ENCODE measurements around the gene MAP4K2. TPM values are rescaled to one million over a fixed set of nuclear protein-coding genes. Genes with fewer than 3 reads are reported as not detected.
A peak's percentile ranks its signal among the peaks of the same experiment; 100 is the strongest.

Gene MAP4K2
- total and polyA plus RNA-seq, 2 of the 8 experiments (the other 6 are each of a cell fraction or from before 2014, with no cell fraction given) = 20.1 to 20.7 TPM

DNA sequence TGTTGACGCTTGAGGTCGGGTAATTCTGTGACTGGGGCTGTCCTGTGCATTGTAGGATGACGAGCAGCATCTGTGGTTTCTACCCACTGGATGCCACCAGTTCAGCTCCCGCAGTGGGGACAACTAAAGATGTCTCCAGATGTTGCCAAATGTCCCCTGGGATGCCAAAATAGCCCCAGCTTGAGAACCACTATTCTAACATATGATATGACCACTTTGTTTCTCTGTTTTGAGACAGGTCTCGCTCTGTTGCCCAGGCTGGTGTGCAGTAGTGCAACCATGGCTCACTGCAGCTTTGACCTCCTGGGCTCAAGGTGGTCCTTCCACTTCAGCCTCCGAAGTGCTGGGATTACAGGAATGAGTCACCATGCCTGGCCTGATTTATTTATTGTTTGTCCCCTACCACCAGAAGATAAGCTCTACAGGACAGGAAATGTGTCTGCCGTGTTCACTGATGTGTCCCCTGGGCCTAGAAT, 11.7 kb upstream of the MAP4K2 start:
- Histone ChIP-seq H3K27me3 (replicated peaks in 1 of 4; ENCODE audit: control insufficient read depth in 3 of 4, extremely low read depth in 1 of 4, insufficient read depth in 3 of 4, low read length in 3 of 4) (no peaks in the 10 kb centered on the region), H3K27ac (ENCODE audit: low read depth, low read length) (no peak overlapping the region), H3K14ac (ENCODE audit: insufficient read length) (no peak overlapping the region), H3K56ac (replicated peaks; ENCODE audit: insufficient read length, low read depth, low read length) (no peak overlapping the region), H4K91ac (replicated peaks; ENCODE audit: insufficient read length, low read length) (no peak overlapping the region), H3K36me3 (ENCODE audit: control insufficient read depth in 2 of 4, insufficient read depth in 4 of 4, low read length in 3 of 4) (no peaks in the 10 kb centered on the region), H2BK20ac (ENCODE audit: low read length) (no peak overlapping the region), H4K5ac (ENCODE audit: insufficient read length, low read depth, low read length) (no peak overlapping the region), H3K23me2 (ENCODE audit: low read depth, low read length) (peaks cover 4% of the 10 kb centered on the region; the same call in 1 of the 2 replicates), H3K9me3 (ENCODE audit: insufficient read depth in 2 of 2, low read depth in 1 of 2, low read length in 1 of 2) (no peaks in the 10 kb centered on the region), H3K9ac (replicated peaks in 1 of 4; ENCODE audit: extremely low read depth in 1 of 4, low read depth in 3 of 4, low read length in 3 of 4) (no peak overlapping the region), H3K4me3 (ENCODE audit: extremely low read depth in 1 of 4, insufficient read depth in 2 of 4, low read depth in 3 of 4, low read length in 4 of 4) (no peak overlapping the region), H2BK5ac (ENCODE audit: low read depth, low read length) (no peak overlapping the region), H2AK5ac (ENCODE audit: low read depth, low read length) (no peak overlapping the region), H3K4me1 (replicated peaks in 1 of 4; ENCODE audit: control insufficient read depth in 3 of 4, insufficient read depth in 4 of 4, low read length in 3 of 4) (peaks cover 0 to under 1% (median 0%) of the 10 kb centered on the region in 4 experiments; a peak in 2 of 7 replicates), H2BK120ac (replicated peaks; ENCODE audit: low read depth, low read length) (no peak overlapping the region), H2BK15ac (ENCODE audit: low read length) (no peak overlapping the region), H3K79me2 (ENCODE audit: control insufficient read depth in 1 of 2, insufficient read depth in 2 of 2, low read length in 2 of 2) (no peaks in the 10 kb centered on the region), H3K79me1 (ENCODE audit: low read depth, low read length) (no peaks in the 10 kb centered on the region; the same call in 1 of the 2 replicates), H4K8ac (ENCODE audit: extremely low read depth, insufficient read depth, low read length) (no peak overlapping the region), H3K18ac (ENCODE audit: extremely low read depth, low read length) (no peak overlapping the region), H2AFZ (ENCODE audit: low read length) (no peak overlapping the region), H2BK12ac (ENCODE audit: low read depth, low read length) (0 out of 2 replicates have a peak overlapping the region, but pooled peaks have one; percentile 9), H3K4me2 (ENCODE audit: insufficient read depth in 1 of 2, low read depth in 2 of 2, low read length in 2 of 2) (no peak overlapping the region), H4K20me1 (replicated peaks in 1 of 2; ENCODE audit: control insufficient read depth in 1 of 2, insufficient read depth in 2 of 2, low read length in 2 of 2) (no peaks in the 10 kb centered on the region), H3K23ac (ENCODE audit: insufficient read length) (no peak overlapping the region), H3K4ac (replicated peaks; ENCODE audit: insufficient read length, low read depth, low read length) (no peak overlapping the region)
- ChIA-PET POLR2A (ENCODE audit: partially characterized antibody) (interaction anchor here (1.1 to 1.3 kb wide), 2 partner anchors 11 to 19 kb away, joined by 5 to 6 read pairs; no protein-coding TSS in a partner anchor), CTCF (ENCODE audit: partially characterized antibody) (interaction anchor here (0.8 to 0.9 kb wide), 2 partner anchors 29 to 34 kb away, joined by 3 to 4 read pairs; no protein-coding TSS in a partner anchor)
- TF ChIP-seq SP1 (IDR thresholded peaks at IDR 0.05; ENCODE audit: low read depth, low read length) (no peak), BRCA1 (IDR thresholded peaks at IDR 0.05; ENCODE audit: low read depth, low read length) (no peak), CTBP2 (IDR thresholded peaks at IDR 0.05; ENCODE audit: borderline replicate concordance, insufficient read depth, insufficient read length, low read length) (no peak), ASH2L (IDR thresholded peaks at IDR 0.05; ENCODE audit: low read length) (no peak), CBX8 (IDR thresholded peaks at IDR 0.05; ENCODE audit: borderline replicate concordance, low read depth, low read length) (no peak), SUZ12 (IDR thresholded peaks at IDR 0.05; ENCODE audit: low read length) (no peak), EP300 (IDR thresholded peaks at IDR 0.05; ENCODE audit: borderline replicate concordance in 1 of 2, low read depth in 2 of 2, low read length in 2 of 2) (no peak), POLR2AphosphoS5 (IDR thresholded peaks at IDR 0.05; ENCODE audit: low read depth, low read length) (no peak)
- TF ChIP-seq, protein P1, sequence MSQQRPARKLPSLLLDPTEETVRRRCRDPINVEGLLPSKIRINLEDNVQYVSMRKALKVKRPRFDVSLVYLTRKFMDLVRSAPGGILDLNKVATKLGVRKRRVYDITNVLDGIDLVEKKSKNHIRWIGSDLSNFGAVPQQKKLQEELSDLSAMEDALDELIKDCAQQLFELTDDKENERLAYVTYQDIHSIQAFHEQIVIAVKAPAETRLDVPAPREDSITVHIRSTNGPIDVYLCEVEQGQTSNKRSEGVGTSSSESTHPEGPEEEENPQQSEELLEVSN (IDR thresholded peaks at IDR 0.05) = no peak
- TF ChIP-seq, protein P2, sequence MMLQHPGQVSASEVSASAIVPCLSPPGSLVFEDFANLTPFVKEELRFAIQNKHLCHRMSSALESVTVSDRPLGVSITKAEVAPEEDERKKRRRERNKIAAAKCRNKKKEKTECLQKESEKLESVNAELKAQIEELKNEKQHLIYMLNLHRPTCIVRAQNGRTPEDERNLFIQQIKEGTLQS (IDR thresholded peaks at IDR 0.05; ENCODE audit: insufficient read depth, low read depth, low read length) = no peak
- no peak for DNase-seq (ENCODE audit: low read depth in 1 of 2, low spot score in 2 of 2)
- 84% methylated on average over 7 of the region's 7 CpGs; no CpG with 5 or more reads in 1 of the 2 experiments for WGBS, 2 experiments (ENCODE audit: extremely low coverage in 1 of 2, insufficient coverage in 1 of 2, insufficient read length in 1 of 2, insufficient replicate concordance in 2 of 2, low coverage in 1 of 2, low lambda C conversion rate in 2 of 2, missing lambda C conversion rate in 1 of 2)
- FAIRE-seq = no peak

Data from H1 (cell line).